ENCODE measurements around the gene HMGN1.
"Not testable (repeated sequence)": the region's sequence is repeated elsewhere in the genome, so short reads cannot be mapped to it uniquely, and the experiment has no call there.

HMGN1 gene, protein sequence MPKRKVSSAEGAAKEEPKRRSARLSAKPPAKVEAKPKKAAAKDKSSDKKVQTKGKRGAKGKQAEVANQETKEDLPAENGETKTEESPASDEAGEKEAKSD

DNA sequence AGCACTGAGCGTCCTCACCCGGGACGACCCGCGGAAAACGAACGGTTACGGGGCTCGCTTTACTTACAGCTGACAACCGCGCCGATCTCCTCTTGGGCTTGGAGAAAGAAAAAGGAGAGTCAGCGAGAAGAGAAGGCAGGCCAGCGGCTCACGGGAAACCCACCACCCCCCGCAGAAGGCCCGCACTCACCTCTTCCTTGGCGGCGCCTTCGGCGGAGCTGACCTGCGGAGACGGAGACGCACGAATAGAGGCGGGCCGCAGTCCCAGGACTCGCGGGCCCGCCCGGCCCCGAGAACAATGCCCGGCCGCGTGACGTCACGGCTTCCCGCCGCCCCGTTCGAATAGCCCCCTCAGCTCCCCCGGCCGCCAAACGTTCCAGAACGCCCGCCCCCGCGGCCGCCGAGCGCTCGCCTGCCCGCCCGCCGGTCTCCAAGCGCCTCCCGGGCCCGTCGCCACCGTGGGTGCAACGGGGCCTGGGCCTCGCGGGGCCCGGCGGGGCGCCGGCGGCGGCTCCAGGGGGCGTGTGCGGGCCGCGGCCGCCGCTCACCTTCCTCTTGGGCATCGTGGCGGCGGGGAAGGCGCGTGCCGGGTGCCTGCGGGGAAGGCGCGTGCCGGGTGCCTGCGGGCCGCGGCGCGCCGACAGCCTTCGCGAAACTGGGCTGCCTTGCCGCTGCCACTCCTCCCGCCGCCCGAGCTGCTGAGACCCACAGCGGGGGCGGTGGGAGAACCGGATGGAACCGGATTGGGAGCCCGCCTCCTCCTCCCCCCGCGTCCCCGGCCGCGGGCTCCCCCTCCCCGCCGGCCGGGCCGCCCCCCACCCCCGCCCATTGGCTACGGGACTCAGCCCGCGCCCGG lies at the start of gene HMGN1:
TSS of gene HMGN1 (minus strand) at position 734 of the 856 bp plus-strand sequence. CDS start at position 563, 171 bp downstream.
- DNase-seq (ENCODE audit: low read depth in 2 of 2) = peak; percentile 83 to 89

- no peak for DNase-seq (ENCODE audit: low read depth in 2 of 2)
These were observed 48.9 kb upstream of the HMGN1 start for GRCh38 chr21:39397646-39398385.

- DNase-seq (ENCODE audit: low read depth in 2 of 2) = no peak
These were observed 44.1 kb upstream of the HMGN1 start for GRCh38 chr21:39392981-39393380.

- DNase-seq (ENCODE audit: low read depth in 2 of 2) = no peak
These were observed 41.4 kb upstream of the HMGN1 start for GRCh38 chr21:39390212-39390765.

- DNase-seq (ENCODE audit: low read depth in 2 of 2) = no peak
These were observed 39.9 kb upstream of the HMGN1 start for GRCh38 chr21:39388811-39389155.

- peak; percentile 55 to 77 for DNase-seq (ENCODE audit: low read depth in 2 of 2)
These were observed 39.3 kb upstream of the HMGN1 start for GRCh38 chr21:39388038-39388810.

- peak; percentile 80 to 86 for DNase-seq (ENCODE audit: low read depth in 2 of 2)
These were observed 38.7 kb upstream of the HMGN1 start for GRCh38 chr21:39387461-39388037.

DNA sequence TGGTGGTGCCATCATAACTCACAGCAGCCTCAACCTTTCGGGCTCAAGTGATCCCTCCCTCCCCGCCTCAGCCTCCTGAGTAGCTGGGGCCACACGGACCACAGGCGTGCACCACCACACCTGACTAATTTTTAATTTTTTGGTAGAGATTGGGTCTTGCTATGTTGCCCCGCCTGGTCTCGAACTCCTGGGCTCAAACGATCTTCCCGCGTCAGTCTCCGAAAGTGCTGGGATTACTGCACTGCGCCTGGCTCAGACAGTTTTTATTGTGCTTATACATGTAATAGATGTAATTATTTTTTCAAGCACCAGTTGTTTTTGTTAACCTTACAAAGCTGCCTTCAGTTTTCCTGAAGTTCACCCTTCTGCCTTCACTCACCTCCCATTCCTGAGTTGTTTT lies 38.0 kb upstream of the HMGN1 start:
- DNase-seq (ENCODE audit: low read depth in 2 of 2) = no peak

DNA sequence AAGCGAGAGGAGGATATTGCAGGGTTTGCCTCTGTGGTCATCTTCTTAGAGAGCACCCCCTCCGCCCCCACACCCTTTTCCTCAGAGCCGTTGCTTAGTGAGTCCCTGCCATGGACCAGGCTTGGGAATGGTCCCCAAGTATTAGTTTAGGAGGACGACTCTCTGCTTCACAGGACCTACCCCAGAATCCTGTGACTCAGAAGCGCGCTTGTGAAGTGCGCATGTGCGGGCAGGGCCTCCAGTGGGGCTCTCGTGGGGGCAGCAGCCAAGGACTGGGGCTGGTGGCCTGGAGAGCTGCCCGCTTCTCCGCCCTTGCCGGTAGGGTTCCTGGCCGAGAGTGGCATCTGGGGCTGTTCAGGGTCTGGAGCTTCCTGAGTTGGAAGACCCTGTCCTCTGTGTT lies 37.3 kb upstream of the HMGN1 start:
- no peak for DNase-seq (ENCODE audit: low read depth in 2 of 2)

DNA sequence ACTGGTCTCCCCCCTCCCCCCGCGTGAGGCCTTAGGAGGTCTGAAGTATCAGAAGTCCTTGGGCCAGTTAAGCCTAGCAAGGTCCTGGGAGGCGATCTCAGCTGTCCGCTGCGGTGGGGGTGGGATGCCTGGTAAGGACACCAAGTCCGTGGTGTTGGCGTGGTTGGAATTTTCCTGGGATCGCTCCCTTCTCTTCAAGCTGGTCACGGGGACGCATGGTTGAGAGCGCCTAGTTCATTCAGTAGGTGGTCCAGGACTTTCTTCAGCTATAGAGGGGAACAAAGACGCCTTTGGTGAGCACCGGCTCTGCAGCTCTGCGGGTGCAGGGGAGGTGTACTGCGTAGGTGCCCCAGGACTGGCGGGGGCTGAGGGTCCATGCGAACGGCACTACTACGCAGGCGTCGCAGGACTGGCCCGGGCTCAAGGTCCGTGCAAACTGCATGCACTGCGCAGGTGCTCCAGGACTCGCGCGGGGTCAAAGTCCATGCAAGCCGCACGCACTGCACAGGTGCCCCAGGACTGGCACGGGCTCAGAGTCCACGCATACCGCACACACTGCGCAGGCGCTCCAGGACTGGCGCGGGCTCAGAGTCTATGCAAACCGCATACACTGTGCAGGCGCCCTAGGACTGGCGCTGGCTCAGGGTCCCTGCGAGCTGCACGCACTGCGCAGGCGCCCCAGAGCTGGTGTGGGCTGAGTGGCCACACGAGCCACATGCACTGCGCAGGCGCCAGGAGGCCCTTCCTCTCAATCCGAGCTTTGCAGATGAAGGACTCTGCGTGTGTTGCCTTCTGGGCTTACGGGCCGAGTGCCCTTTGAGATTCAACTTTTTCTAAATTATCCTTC lies 36.6 kb upstream of the HMGN1 start:
- peak; percentile 29 to 40 for DNase-seq (ENCODE audit: low read depth in 2 of 2)

GRCh38 chr21:39384674-39385298 lies 35.9 kb upstream of the HMGN1 start:
- no peak for DNase-seq (ENCODE audit: low read depth in 2 of 2)

- DNase-seq (ENCODE audit: low read depth in 2 of 2) = not testable (repeated sequence)
These were observed 33.2 kb upstream of the HMGN1 start for GRCh38 chr21:39382096-39382495.

DNA sequence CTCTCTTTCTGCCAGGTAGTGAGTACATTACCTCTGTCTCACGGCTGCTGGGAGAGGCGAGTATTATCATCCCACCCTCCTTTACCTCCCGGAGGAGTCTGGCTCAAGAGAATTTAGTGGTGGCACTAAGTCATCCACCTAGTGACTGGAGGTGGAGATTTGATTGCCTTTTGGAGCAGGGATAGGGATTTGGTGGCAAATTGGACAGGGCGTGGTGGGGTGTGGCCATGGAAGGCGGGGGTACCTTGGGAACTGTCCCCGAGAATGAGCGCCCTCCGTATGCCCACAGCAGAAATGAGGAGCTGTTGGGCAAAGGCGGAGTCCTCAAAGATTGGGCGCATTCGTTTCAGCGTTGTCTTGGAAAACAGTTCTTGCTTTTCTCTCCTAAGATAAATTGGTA lies 32.1 kb upstream of the HMGN1 start:
- DNase-seq (ENCODE audit: low read depth in 2 of 2) = no peak

GRCh38 chr21:39379986-39380891 lies 31.4 kb upstream of the HMGN1 start:
- DNase-seq (ENCODE audit: low read depth in 2 of 2) = peak; percentile 60 to 85

DNA sequence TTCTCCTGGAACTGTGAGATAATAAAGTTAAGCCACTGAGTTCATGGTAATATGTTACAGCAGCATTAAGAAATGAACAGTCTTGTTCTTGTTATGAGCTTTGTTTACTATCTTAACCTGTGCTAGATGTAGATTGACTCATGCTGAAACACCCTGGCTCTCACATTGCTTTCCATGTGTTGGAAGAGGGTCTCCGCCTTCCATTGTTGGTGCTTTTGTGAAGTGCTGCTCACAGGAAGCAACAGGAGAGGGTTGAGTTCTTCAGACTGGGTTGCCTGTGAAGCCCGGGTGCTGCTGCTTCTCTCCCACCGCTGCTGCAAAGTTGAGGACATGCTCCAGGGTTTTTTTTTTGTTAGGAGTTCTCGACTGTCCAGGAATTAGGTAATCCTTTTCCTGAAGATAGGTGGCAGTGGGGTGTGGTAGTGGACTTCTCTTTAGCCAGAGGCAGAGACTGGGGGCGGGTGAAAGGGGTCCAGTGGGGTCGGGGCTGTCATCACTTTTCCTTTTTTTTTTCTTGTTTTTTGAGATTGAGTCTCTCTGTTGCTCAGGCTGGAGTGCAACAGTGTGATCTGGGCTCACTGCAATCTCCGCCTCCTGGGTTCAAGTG lies 28.7 kb upstream of the HMGN1 start:
- DNase-seq (ENCODE audit: low read depth in 2 of 2) = no peak

- no peak for DNase-seq (ENCODE audit: low read depth in 2 of 2)
These were observed 26.6 kb upstream of the HMGN1 start for GRCh38 chr21:39375446-39375845.

- DNase-seq (ENCODE audit: low read depth in 2 of 2) = no peak
These were observed 25.2 kb upstream of the HMGN1 start for GRCh38 chr21:39374046-39374445.

- no peak for DNase-seq (ENCODE audit: low read depth in 2 of 2)
These were observed 24.7 kb upstream of the HMGN1 start for GRCh38 chr21:39373634-39374033.

Data from stimulated activated CD8-positive, alpha-beta memory T cell treated with anti-CD3 and anti-CD28 coated beads, Interleukin-7, amount 100 ng/mL, for 4 hours (primary cell).